Right lobe of liver (tissue), 6 donors: Measurements from ENCODE around the gene OCIAD2. TPM values are rescaled to one million over a fixed set of nuclear protein-coding genes. Genes with fewer than 3 reads are reported as not detected.
A peak's percentile ranks its signal among the peaks of the same experiment; 100 is the strongest.
"Not testable (repeated sequence)": the region's sequence is repeated elsewhere in the genome, so short reads cannot be mapped to it uniquely, and the experiment has no call there.

Experiments
- ATAC-seq, 4 donors: fragments of 200-7000 bp; cut with Tn5 transposase; one replicate each; pipeline ENCODE4 v1.9.1; 2020; ENCODE audit warnings: mild to moderate bottlenecking in 4 of 4, moderate library complexity in 4 of 4
- DNase-seq, 3 donors: peaks; one replicate each; pipeline ENCODE4 v3.0.0-alpha.2; 2020
- H3K27ac ChIP-seq, 3 donors: fragments of 200-600 bp; one replicate each; pipeline ENCODE4 v1.8.0; 2022
- H3K27me3 ChIP-seq, 2 donors: fragments of 200-600 bp; one replicate each; pipeline ENCODE4 v1.8.0; 2022
- H3K36me3 ChIP-seq, 4 donors: fragments of 200-600 bp; sonication (generic) in 1 of 4; one replicate each; pipeline versions ENCODE4 v1.5.1 to v1.8.0; 2017 to 2022; ENCODE audit warnings: control low read depth in 1 of 4
- H3K4me1 ChIP-seq, 4 donors: fragments of 200-600 bp; sonication (generic) in 1 of 4; one replicate each; pipeline versions ENCODE4 v1.5.1 to v1.8.0; 2017 to 2022; ENCODE audit warnings: control low read depth in 1 of 4
- H3K4me3 ChIP-seq, 3 donors: fragments of 200-600 bp; one replicate each; pipeline ENCODE4 v1.8.0; 2022
- H3K9me3 ChIP-seq, 4 donors: fragments of 200-600 bp; sonication (generic) in 1 of 4; one replicate each; pipeline versions ENCODE4 v1.5.1 to v1.8.0; 2017 to 2022; ENCODE audit warnings: control low read depth in 1 of 4
- CTCF ChIP-seq, 4 donors: fragments of 200-600 bp in 3 of 4; fragments of 450-650 bp in 1 of 4; IDR thresholded peaks; one replicate each; pipeline versions ENCODE4 v1.5.1 to v1.8.0; 2016 to 2022; ENCODE audit warnings: antibody characterized with exemption in 4 of 4, mild to moderate bottlenecking in 2 of 4
- POLR2A ChIP-seq: fragments of 450-650 bp; IDR thresholded peaks from one replicate; pipeline ENCODE4 v1.6.1; 2017; ENCODE audit warnings: antibody characterized with exemption, mild to moderate bottlenecking
- WGBS: methylation state at CpG from one replicate; pipeline ENCODE4 v1.1.6; 2018; ENCODE audit warnings: low coverage, low lambda C conversion rate; ENCODE audit not compliant: insufficient coverage; ENCODE audit errors: missing lambda C conversion rate; 5-methylcytosine and 5-hydroxymethylcytosine counted together
- intact Hi-C, 2 donors: fragments of 100-400 bp; cut with DNase I; formaldehyde crosslinking; loops; one replicate each; pipeline versions ENCODE4 v1.11.2 to v1.14.1; 2022
- total RNA-seq, 6 experiments: library from RNA; depleted of rRNA in 2 of 6; stranded (reverse); fragments of >200 nt in 2 of 6; fragmentation: NEBNext Ultra II Directional in 3 of 6; extraction: Animal tissue kit (Norgen Biotek cat#: 25700) in 3 of 6; gene quantifications; one replicate each; pipeline versions ENCODE4 v1.1.0 to v1.2.4, GENCODE V29; 2016 to 2023
- donor health status: DM: no; HTN: yes; CAD: no.
- donor health status: DM: no; HTN: no; CAD: no.
- donor health status: DM: no; HTN: no; CAD: no.
- donor health status: DM: no; HTN: yes; CAD: no.
- donor health status: DM: no; HTN: yes; CAD: no.

Gene OCIAD2
- total RNA-seq, 6 experiments from 2014 or later = 29.6 to 107 (median 68.3) TPM

DNA sequence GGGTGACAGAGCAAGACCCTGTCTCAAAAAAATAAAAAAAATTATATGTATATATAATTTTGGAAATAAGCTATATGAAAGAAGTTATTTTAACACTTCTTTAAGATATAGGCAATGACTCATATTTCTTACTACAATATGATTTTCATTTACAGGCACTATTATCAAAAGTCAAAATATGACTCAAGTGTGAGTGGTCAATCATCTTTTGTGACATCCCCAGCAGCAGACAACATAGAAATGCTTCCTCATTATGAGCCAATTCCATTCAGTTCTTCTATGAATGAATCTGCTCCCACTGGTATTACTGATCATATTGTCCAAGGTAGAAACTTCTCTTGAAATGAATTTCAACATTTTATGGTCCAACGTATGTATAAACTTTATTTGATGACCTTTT, 54.9 kb downstream of the OCIAD2 start:
- Histone ChIP-seq H3K36me3 (peaks cover 0 to 15% (median 7%) of the 10 kb centered on the region in 4 donors), H3K9me3 (no peaks in the 10 kb centered on the region), H3K27ac (no peak overlapping the region), H3K27me3 (no peaks in the 10 kb centered on the region), H3K4me3 (no peak overlapping the region), H3K4me1 (no peaks in the 10 kb centered on the region)
- ATAC-seq (no peak), DNase-seq (no peak)
- WGBS = 58% methylated on average over 1 of the region's 1 CpG
- TF ChIP-seq POLR2A = no peak
- no peak for TF ChIP-seq CTCF (IDR thresholded peaks at IDR 0.05)
- intact Hi-C loops = no loop called here

DNA sequence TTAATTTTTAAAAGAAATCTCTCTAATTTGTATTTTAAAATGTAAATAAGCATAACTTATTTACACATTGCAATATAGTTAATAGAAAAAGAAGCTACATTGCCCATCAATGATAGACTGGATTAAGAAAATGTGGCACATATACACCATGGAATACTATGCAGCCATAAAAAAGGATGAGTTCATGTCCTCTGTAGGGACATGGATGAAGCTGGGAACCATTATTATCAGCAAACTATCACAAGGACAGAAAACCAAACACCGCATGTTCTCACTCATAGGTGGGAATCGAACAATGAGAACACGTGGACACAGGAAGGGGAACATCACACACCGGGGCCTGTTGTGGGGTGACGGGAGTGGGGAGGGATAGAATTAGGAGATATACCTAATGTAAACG, 57.8 kb downstream of the OCIAD2 start:
- H3K4me1 ChIP-seq, ATAC-seq, H3K27ac ChIP-seq, DNase-seq, H3K27me3 ChIP-seq, H3K9me3 ChIP-seq, H3K4me3 ChIP-seq, intact Hi-C loops: not testable (repeated sequence)
- WGBS = 98% methylated on average over 6 of the region's 6 CpGs
- peaks cover 0 to 15% (median 4%) of the 10 kb centered on the region in 4 donors for H3K36me3 ChIP-seq

DNA sequence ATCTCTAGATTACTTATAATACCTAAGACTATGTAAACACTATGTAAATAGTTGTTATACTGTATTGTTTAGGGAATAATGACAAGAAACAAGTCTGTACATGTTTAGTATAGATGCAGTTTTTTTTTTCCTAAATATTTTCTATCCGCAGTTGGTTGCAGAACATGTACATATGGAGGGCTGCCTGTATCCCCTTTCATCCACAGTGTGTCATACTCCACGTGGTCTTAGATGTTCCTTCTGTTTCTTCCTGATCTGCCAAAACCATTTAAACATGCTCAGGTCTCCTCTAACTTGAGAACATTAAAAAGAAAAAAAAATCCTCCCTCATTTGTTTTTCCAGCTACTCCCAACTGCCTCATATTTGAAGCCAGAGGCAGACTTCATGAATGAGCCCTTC, 61.7 kb downstream of the OCIAD2 start:
- H3K27ac ChIP-seq = no peak overlapping the region
- no peak overlapping the region for H3K4me3 ChIP-seq
- no peaks in the 10 kb centered on the region for H3K9me3 ChIP-seq
- 91% methylated on average over 2 of the region's 2 CpGs for WGBS
- ATAC-seq (no peak), DNase-seq (no peak)
- TF ChIP-seq POLR2A (no peak), CTCF (IDR thresholded peaks at IDR 0.05) (no peak)
- peaks cover 0 to 8% (median 0%) of the 10 kb centered on the region in 4 donors for H3K36me3 ChIP-seq
- peaks cover 0 to 12% (median 0%) of the 10 kb centered on the region in 4 donors for H3K4me1 ChIP-seq
- H3K27me3 ChIP-seq = no peaks in the 10 kb centered on the region
- intact Hi-C loops = no loop called here

DNA sequence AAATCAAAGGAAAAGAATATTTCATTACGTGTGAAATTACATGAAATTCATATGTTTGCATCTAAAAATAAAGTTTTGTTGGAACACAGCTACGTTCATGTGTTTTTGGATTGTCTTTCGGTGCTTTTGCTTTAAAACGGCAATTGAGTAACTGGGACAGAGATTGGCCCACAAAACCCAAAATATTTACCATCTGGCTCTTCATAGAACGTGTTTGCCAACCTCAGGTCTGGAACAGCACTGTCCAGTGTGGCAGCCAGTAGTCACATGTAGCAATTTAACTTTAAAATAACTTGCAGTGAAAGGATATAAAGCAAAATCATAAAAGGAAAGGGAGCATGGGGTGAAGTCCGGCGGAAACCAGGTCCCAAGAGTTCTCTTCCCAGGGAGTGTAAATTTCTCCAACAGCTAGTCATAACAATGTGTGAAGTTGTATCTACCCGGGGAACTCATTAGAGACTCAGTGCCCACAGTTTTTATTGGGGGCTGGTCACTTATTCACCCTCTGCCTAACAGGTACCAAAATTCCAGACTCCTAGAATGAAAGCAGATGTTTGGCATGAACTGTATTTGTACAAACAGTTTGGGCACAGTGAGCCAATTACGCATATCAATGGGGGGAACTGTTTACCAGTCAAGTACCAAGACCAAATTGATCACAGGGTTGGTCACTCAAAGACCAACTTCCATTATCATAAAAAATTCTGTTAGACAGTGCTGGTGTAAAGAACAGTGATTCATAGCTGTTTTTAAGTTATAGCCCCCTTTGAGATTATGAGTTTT, 65.3 kb downstream of the OCIAD2 start:
- intact Hi-C loops = no loop called here
- TF ChIP-seq POLR2A (no peak), CTCF (IDR thresholded peaks at IDR 0.05) (no peak)
- peaks cover 0 to 12% (median 0%) of the 10 kb centered on the region in 4 donors for H3K36me3 ChIP-seq

DNA sequence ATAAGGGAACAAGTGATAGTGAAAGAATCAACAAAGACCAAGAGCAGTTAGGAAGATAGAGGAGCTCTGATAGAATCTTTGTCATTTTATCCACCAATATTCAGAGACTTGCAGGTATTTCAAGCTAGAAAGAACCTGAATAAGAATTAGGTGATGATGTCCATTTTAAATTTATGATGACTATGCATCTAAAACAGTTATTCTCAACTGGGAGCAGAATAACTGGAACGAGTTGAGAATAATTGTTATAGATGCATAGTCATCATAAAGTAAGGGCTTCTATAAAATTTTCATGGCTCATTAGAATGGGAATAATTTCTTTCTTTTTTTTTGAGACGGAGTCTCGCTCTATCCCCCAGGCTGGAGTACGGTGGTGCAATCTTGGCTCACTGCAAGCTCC, 69.9 kb downstream of the OCIAD2 start:
- DNase-seq (no peak), ATAC-seq (no peak)
- 95% methylated on average over 4 of the region's 4 CpGs for WGBS
- H3K4me1 ChIP-seq = peaks cover 0 to 20% (median 0%) of the 10 kb centered on the region in 4 donors
- TF ChIP-seq POLR2A = no peak
- no peak for TF ChIP-seq CTCF (IDR thresholded peaks at IDR 0.05)
- no peaks in the 10 kb centered on the region for H3K27me3 ChIP-seq
- intact Hi-C loops = loop anchor here in 1 of 2 donors (10.0 kb wide), 1 partner anchor 68 kb away; the partner anchor contains the start of gene OCIAD2
- H3K36me3 ChIP-seq = peaks cover 0 to 41% (median 7%) of the 10 kb centered on the region in 4 donors
- no peak overlapping the region for H3K27ac ChIP-seq
- H3K9me3 ChIP-seq = no peaks in the 10 kb centered on the region
- H3K4me3 ChIP-seq = no peak overlapping the region

More for the DNA sequence above, 65.3 kb downstream of the OCIAD2 start:
- H3K4me1 ChIP-seq = peaks cover 0 to 12% (median 0%) of the 10 kb centered on the region in 4 donors
- H3K9me3 ChIP-seq = no peaks in the 10 kb centered on the region
- H3K4me3 ChIP-seq = no peak overlapping the region
- DNase-seq = peak in 1 of 3 donors; percentile 55
- peak; percentile 93 to 97 (median 95) for ATAC-seq
- WGBS = 38% methylated on average over 9 of the region's 9 CpGs
- H3K27me3 ChIP-seq = no peaks in the 10 kb centered on the region
- H3K27ac ChIP-seq = peak overlapping the region in 2 of 3 donors; percentile 10 to 50
